HuH-7 (cell line): ENCODE measurements around the gene ACADL.

Experiments used
- DNase-seq: peaks from one replicate; pipeline ENCODE4 v3.0.0; 2011; ENCODE audit warnings: low spot score

Gene ACADL

GRCh38 chr2:210170196-210170445 is 55.1 kb downstream of the ACADL start:
- DNase-seq = no peak

GRCh38 chr2:210169516-210170195 is 55.6 kb downstream of the ACADL start:
- no peak for DNase-seq

GRCh38 chr2:210167227-210167626 is 58.0 kb downstream of the ACADL start:
- no peak for DNase-seq

GRCh38 chr2:210162466-210163124 is 62.7 kb downstream of the ACADL start:
- DNase-seq = no peak

GRCh38 chr2:210159059-210159458 is 66.2 kb downstream of the ACADL start:
- DNase-seq = no peak

- no peak for DNase-seq
Measured at GRCh38 chr2:210158236-210158635, 67.0 kb downstream of the ACADL start.

- no peak for DNase-seq
Measured at GRCh38 chr2:210157526-210157925, 67.7 kb downstream of the ACADL start.

GRCh38 chr2:210147614-210148013 is 77.6 kb downstream of the ACADL start:
- no peak for DNase-seq
